ENCODE data around the gene MICA. TPM values are rescaled to one million over a fixed set of nuclear protein-coding genes. Genes with fewer than 3 reads are reported as not detected.

Gene MICA
- total and polyA plus RNA-seq, 2 donors, result 5.6 to 9.4 TPM

GRCh38 chr6:31377029-31377428, 26.4 kb upstream of the MICA start:
- WGBS, result 32% methylated on average over 4 of the region's 4 CpGs
- no peaks in the 10 kb centered on the region for H3K4me1 ChIP-seq (ENCODE audit: control insufficient read depth in 2 of 2, insufficient read depth in 2 of 2, low read length in 2 of 2)
- DNase-seq (ENCODE audit: low read depth in 6 of 9, low spot score in 9 of 9), result no peak
- no peak overlapping the region for H3K4me3 ChIP-seq (ENCODE audit: low read length in 2 of 2)
- no peaks in the 10 kb centered on the region for H3K9me3 ChIP-seq (ENCODE audit: control insufficient read depth in 2 of 2, insufficient read depth in 1 of 2, low read length in 1 of 2)
- H3K27ac ChIP-seq (ENCODE audit: low read depth in 1 of 2, low read length in 1 of 2), result no peak overlapping the region
- peaks cover 0 to 30% of the 10 kb centered on the region in 2 donors for H3K27me3 ChIP-seq (ENCODE audit: control insufficient read depth in 2 of 2, insufficient read depth in 1 of 2, low read length in 1 of 2)
- no peaks in the 10 kb centered on the region for H3K36me3 ChIP-seq (ENCODE audit: control insufficient read depth in 2 of 2, insufficient read depth in 2 of 2, low read length in 1 of 2)

GRCh38 chr6:31378062-31378720, 25.2 kb upstream of the MICA start:
- no peak for DNase-seq (ENCODE audit: low read depth in 6 of 9, low spot score in 9 of 9)
- no peaks in the 10 kb centered on the region for H3K9me3 ChIP-seq (ENCODE audit: control insufficient read depth in 2 of 2, insufficient read depth in 1 of 2, low read length in 1 of 2)
- H3K36me3 ChIP-seq (ENCODE audit: control insufficient read depth in 2 of 2, insufficient read depth in 2 of 2, low read length in 1 of 2), result no peaks in the 10 kb centered on the region
- no peak overlapping the region for H3K4me3 ChIP-seq (ENCODE audit: low read length in 2 of 2)
- 73% methylated on average over 9 of the region's 9 CpGs for WGBS
- no peak overlapping the region for H3K27ac ChIP-seq (ENCODE audit: low read depth in 1 of 2, low read length in 1 of 2)
- no peaks in the 10 kb centered on the region for H3K4me1 ChIP-seq (ENCODE audit: control insufficient read depth in 2 of 2, insufficient read depth in 2 of 2, low read length in 2 of 2)
- peaks cover 0 to 36% of the 10 kb centered on the region in 2 donors for H3K27me3 ChIP-seq (ENCODE audit: control insufficient read depth in 2 of 2, insufficient read depth in 1 of 2, low read length in 1 of 2)

- no peak overlapping the region for H3K4me3 ChIP-seq (ENCODE audit: low read length in 2 of 2)
- H3K36me3 ChIP-seq (ENCODE audit: control insufficient read depth in 2 of 2, insufficient read depth in 2 of 2, low read length in 1 of 2), result no peaks in the 10 kb centered on the region
- WGBS, result 77% methylated on average over 6 of the region's 6 CpGs
- H3K27ac ChIP-seq (ENCODE audit: low read depth in 1 of 2, low read length in 1 of 2), result no peak overlapping the region
- peaks cover 0 to 36% of the 10 kb centered on the region in 2 donors for H3K27me3 ChIP-seq (ENCODE audit: control insufficient read depth in 2 of 2, insufficient read depth in 1 of 2, low read length in 1 of 2)
- no peaks in the 10 kb centered on the region for H3K4me1 ChIP-seq (ENCODE audit: control insufficient read depth in 2 of 2, insufficient read depth in 2 of 2, low read length in 2 of 2)
- no peak for DNase-seq (ENCODE audit: low read depth in 6 of 9, low spot score in 9 of 9)
- no peaks in the 10 kb centered on the region for H3K9me3 ChIP-seq (ENCODE audit: control insufficient read depth in 2 of 2, insufficient read depth in 1 of 2, low read length in 1 of 2)
Measured at GRCh38 chr6:31378721-31379103, 24.7 kb upstream of the MICA start.

- 53% methylated on average over 10 of the region's 10 CpGs for WGBS
- no peak for DNase-seq (ENCODE audit: low read depth in 6 of 9, low spot score in 9 of 9)
- peaks cover 0 to 38% of the 10 kb centered on the region in 2 donors for H3K27me3 ChIP-seq (ENCODE audit: control insufficient read depth in 2 of 2, insufficient read depth in 1 of 2, low read length in 1 of 2)
Measured at GRCh38 chr6:31379850-31380249, 23.5 kb upstream of the MICA start.

GRCh38 chr6:31381666-31382065, 21.7 kb upstream of the MICA start:
- H3K27ac ChIP-seq (ENCODE audit: low read depth in 1 of 2, low read length in 1 of 2), result no peak overlapping the region
- H3K27me3 ChIP-seq (ENCODE audit: control insufficient read depth in 2 of 2, insufficient read depth in 1 of 2, low read length in 1 of 2), result peaks cover 0 to 37% of the 10 kb centered on the region in 2 donors
- no peak for DNase-seq (ENCODE audit: low read depth in 6 of 9, low spot score in 9 of 9)
- no peaks in the 10 kb centered on the region for H3K4me1 ChIP-seq (ENCODE audit: control insufficient read depth in 2 of 2, insufficient read depth in 2 of 2, low read length in 2 of 2)
- H3K4me3 ChIP-seq (ENCODE audit: low read length in 2 of 2), result no peak overlapping the region
- H3K9me3 ChIP-seq (ENCODE audit: control insufficient read depth in 2 of 2, insufficient read depth in 1 of 2, low read length in 1 of 2), result no peaks in the 10 kb centered on the region
- 70% methylated on average over 4 of the region's 4 CpGs for WGBS
- H3K36me3 ChIP-seq (ENCODE audit: control insufficient read depth in 2 of 2, insufficient read depth in 2 of 2, low read length in 1 of 2), result no peaks in the 10 kb centered on the region

More at GRCh38 chr6:31379850-31380249, 23.5 kb upstream of the MICA start:
- no peak overlapping the region for H3K27ac ChIP-seq (ENCODE audit: low read depth in 1 of 2, low read length in 1 of 2)
- no peaks in the 10 kb centered on the region for H3K9me3 ChIP-seq (ENCODE audit: control insufficient read depth in 2 of 2, insufficient read depth in 1 of 2, low read length in 1 of 2)
- H3K36me3 ChIP-seq (ENCODE audit: control insufficient read depth in 2 of 2, insufficient read depth in 2 of 2, low read length in 1 of 2), result no peaks in the 10 kb centered on the region
- no peaks in the 10 kb centered on the region for H3K4me1 ChIP-seq (ENCODE audit: control insufficient read depth in 2 of 2, insufficient read depth in 2 of 2, low read length in 2 of 2)
- no peak overlapping the region for H3K4me3 ChIP-seq (ENCODE audit: low read length in 2 of 2)

GRCh38 chr6:31383149-31383548, 20.2 kb upstream of the MICA start:
- H3K36me3 ChIP-seq (ENCODE audit: control insufficient read depth in 2 of 2, insufficient read depth in 2 of 2, low read length in 1 of 2), result no peaks in the 10 kb centered on the region
- H3K27me3 ChIP-seq (ENCODE audit: control insufficient read depth in 2 of 2, insufficient read depth in 1 of 2, low read length in 1 of 2), result peaks cover 0 to 28% of the 10 kb centered on the region in 2 donors
- H3K9me3 ChIP-seq (ENCODE audit: control insufficient read depth in 2 of 2, insufficient read depth in 1 of 2, low read length in 1 of 2), result no peaks in the 10 kb centered on the region
- no peak for DNase-seq (ENCODE audit: low read depth in 6 of 9, low spot score in 9 of 9)
- no peak overlapping the region for H3K4me3 ChIP-seq (ENCODE audit: low read length in 2 of 2)
- H3K4me1 ChIP-seq (ENCODE audit: control insufficient read depth in 2 of 2, insufficient read depth in 2 of 2, low read length in 2 of 2), result no peaks in the 10 kb centered on the region
- WGBS, result 84% methylated on average over 5 of the region's 5 CpGs
- H3K27ac ChIP-seq (ENCODE audit: low read depth in 1 of 2, low read length in 1 of 2), result no peak overlapping the region

GRCh38 chr6:31385041-31385440, 18.4 kb upstream of the MICA start:
- DNase-seq (ENCODE audit: low read depth in 6 of 9, low spot score in 9 of 9), result no peak
- Histone ChIP-seq H3K27me3 (ENCODE audit: control insufficient read depth in 2 of 2, insufficient read depth in 1 of 2, low read length in 1 of 2) (peaks cover 0 to 13% of the 10 kb centered on the region in 2 donors), H3K27ac (ENCODE audit: low read depth in 1 of 2, low read length in 1 of 2) (no peak overlapping the region), H3K4me1 (ENCODE audit: control insufficient read depth in 2 of 2, insufficient read depth in 2 of 2, low read length in 2 of 2) (no peaks in the 10 kb centered on the region), H3K9me3 (ENCODE audit: control insufficient read depth in 2 of 2, insufficient read depth in 1 of 2, low read length in 1 of 2) (no peaks in the 10 kb centered on the region), H3K36me3 (ENCODE audit: control insufficient read depth in 2 of 2, insufficient read depth in 2 of 2, low read length in 1 of 2) (no peaks in the 10 kb centered on the region), H3K4me3 (ENCODE audit: low read length in 2 of 2) (no peak overlapping the region)
- WGBS, result 75% methylated on average over 3 of the region's 3 CpGs

- H3K9me3 ChIP-seq (ENCODE audit: control insufficient read depth in 2 of 2, insufficient read depth in 1 of 2, low read length in 1 of 2), result no peaks in the 10 kb centered on the region
- no peaks in the 10 kb centered on the region for H3K36me3 ChIP-seq (ENCODE audit: control insufficient read depth in 2 of 2, insufficient read depth in 2 of 2, low read length in 1 of 2)
- DNase-seq (ENCODE audit: low read depth in 6 of 9, low spot score in 9 of 9), result no peak
- WGBS, result 91% methylated on average over 3 of the region's 3 CpGs
- H3K4me3 ChIP-seq (ENCODE audit: low read length in 2 of 2), result no peak overlapping the region
- H3K4me1 ChIP-seq (ENCODE audit: control insufficient read depth in 2 of 2, insufficient read depth in 2 of 2, low read length in 2 of 2), result no peaks in the 10 kb centered on the region
- H3K27ac ChIP-seq (ENCODE audit: low read depth in 1 of 2, low read length in 1 of 2), result no peak overlapping the region
- H3K27me3 ChIP-seq (ENCODE audit: control insufficient read depth in 2 of 2, insufficient read depth in 1 of 2, low read length in 1 of 2), result peaks cover 0 to 11% of the 10 kb centered on the region in 2 donors
Measured at GRCh38 chr6:31386099-31386498, 17.3 kb upstream of the MICA start.

GRCh38 chr6:31386977-31387376, 16.4 kb upstream of the MICA start:
- no peak for DNase-seq (ENCODE audit: low read depth in 6 of 9, low spot score in 9 of 9)
- Histone ChIP-seq H3K4me3 (ENCODE audit: low read length in 2 of 2) (no peak overlapping the region), H3K4me1 (ENCODE audit: control insufficient read depth in 2 of 2, insufficient read depth in 2 of 2, low read length in 2 of 2) (no peaks in the 10 kb centered on the region), H3K9me3 (ENCODE audit: control insufficient read depth in 2 of 2, insufficient read depth in 1 of 2, low read length in 1 of 2) (no peaks in the 10 kb centered on the region), H3K27ac (ENCODE audit: low read depth in 1 of 2, low read length in 1 of 2) (no peak overlapping the region), H3K27me3 (ENCODE audit: control insufficient read depth in 2 of 2, insufficient read depth in 1 of 2, low read length in 1 of 2) (peaks cover 0 to 10% of the 10 kb centered on the region in 2 donors), H3K36me3 (ENCODE audit: control insufficient read depth in 2 of 2, insufficient read depth in 2 of 2, low read length in 1 of 2) (no peaks in the 10 kb centered on the region)
- 98% methylated on average over 1 of the region's 1 CpG for WGBS

Data from thymus (tissue), 11 donors.